Fibroblast of the conjunctiva (primary cell): ENCODE results near the gene DDX17.
A peak's percentile ranks its signal among the peaks of the same experiment; 100 is the strongest.
"Not testable (repeated sequence)": the region's sequence is repeated elsewhere in the genome, so short reads cannot be mapped to it uniquely, and the experiment has no call there.

Experiments
- DNase-seq: peaks from one replicate; pipeline ENCODE4 v3.0.0-alpha.2; 2010; ENCODE audit warnings: low read depth

DDX17 gene

GRCh38 chr22:38491707-38492348 lies 14.3 kb downstream of the DDX17 start:
- DNase-seq: no peak

- DNase-seq: peak; percentile 57
These were observed 15.2 kb downstream of the DDX17 start for GRCh38 chr22:38490915-38491314.

DNA sequence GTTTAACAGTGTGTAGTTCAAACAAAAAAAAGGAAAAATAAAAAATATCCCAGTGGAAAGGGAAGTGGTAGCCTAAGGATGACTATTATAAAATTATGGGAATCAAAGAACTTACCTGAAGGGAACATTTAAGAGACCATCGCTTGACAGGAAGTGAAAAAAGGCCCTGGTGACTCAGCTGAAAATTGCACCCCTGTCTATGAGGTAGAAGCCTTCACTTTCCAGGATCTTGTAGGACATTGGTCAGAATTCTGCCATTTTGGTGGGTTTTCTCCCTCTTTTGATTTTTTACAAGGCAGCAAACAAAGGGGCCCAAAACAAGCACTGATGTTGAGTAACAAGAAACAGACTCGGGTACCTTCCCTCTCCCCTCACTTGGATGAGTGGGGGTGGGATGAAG lies 15.6 kb downstream of the DDX17 start:
- no peak for DNase-seq

GRCh38 chr22:38489561-38490145 lies 16.5 kb downstream of the DDX17 start:
- DNase-seq: no peak

GRCh38 chr22:38489142-38489541 lies 17.0 kb downstream of the DDX17 start:
- DNase-seq: no peak

GRCh38 chr22:38487946-38488345 lies 18.2 kb downstream of the DDX17 start:
- no peak for DNase-seq

GRCh38 chr22:38485783-38486182 lies 20.3 kb downstream of the DDX17 start:
- DNase-seq: no peak

- no peak for DNase-seq
These were observed 21.9 kb downstream of the DDX17 start for GRCh38 chr22:38484244-38484643.

DNA sequence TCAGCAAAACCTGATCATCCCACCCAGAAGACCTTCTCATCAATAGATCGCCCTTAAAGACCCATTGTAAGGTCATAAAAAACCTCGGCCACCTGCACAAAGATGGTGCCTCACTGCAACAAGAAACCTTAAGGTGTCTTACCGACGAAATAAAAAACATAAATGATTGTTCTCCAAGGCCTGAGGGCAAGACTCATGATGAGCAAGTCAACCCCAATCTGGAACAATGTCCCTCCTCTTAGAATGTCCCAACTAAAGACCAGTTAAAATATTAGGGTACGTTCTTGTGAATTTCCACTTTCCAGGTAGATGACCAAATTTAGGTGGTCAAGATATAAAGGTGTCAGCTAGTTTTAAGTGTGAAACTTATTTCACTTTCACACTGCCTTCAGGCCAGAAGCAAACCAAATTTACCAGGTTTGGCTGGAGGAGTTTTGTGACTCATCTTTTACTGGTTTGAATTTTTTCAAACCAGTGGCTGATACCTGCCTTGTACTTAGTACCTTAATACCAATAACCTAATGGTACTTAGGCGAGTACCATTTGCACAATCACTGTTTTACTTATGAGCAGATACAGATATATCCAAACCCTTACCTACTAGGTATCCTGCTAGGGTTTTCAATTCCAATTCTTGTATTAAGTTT lies 23.3 kb downstream of the DDX17 start:
- DNase-seq: no peak

DNA sequence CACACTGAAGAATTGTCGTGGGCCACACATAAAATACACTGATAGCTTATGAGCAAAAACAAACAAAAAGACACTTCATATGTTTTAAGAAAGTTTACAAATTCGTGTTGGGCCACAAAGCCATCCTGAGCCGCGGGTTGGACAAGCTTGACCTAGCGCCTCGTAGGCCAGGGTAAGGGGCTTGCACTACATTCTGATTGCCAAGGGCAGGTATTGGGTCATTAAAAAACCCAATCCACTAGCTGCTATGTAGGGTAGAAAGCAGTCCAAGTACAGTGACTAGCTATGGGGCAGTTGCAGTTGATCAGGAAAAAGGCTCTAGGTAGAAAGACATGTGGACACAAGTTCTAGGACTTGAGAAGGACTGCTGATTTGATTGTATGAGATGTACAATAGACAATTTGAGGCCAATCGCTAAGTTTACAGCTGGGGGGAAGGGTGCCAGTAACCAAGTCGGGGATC lies 24.2 kb downstream of the DDX17 start:
- DNase-seq: no peak

DNA sequence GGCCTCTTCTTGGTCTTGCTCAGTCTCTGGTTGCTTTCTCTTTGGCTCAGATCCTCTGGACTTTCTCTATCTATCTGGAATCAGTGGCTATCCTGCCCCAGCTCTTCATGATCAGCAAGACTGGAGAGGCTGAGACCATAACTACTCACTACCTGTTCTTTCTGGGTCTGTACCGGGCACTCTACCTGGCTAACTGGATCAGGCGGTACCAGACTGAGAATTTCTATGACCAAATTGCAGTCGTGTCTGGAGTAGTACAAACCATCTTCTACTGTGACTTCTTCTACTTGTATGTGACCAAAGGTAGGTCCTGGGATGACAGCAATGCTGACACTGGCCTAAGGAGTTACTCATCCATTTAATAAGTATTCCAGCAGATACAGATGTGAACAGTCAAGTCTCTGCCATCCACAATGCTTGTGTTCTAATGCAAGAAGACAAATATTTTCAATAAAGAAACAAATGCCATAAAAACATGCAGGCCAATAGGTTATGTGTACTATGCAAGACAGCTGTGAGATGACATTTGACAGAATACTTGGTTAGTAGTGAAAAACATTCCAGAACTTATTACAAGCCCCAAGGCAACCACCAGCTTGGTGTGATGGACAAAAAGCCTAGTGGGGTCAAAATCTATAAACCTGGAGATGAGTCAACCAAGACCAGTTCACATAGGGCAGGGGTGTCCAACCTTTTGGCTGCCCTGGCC lies 24.8 kb downstream of the DDX17 start:
- DNase-seq: no peak

DNA sequence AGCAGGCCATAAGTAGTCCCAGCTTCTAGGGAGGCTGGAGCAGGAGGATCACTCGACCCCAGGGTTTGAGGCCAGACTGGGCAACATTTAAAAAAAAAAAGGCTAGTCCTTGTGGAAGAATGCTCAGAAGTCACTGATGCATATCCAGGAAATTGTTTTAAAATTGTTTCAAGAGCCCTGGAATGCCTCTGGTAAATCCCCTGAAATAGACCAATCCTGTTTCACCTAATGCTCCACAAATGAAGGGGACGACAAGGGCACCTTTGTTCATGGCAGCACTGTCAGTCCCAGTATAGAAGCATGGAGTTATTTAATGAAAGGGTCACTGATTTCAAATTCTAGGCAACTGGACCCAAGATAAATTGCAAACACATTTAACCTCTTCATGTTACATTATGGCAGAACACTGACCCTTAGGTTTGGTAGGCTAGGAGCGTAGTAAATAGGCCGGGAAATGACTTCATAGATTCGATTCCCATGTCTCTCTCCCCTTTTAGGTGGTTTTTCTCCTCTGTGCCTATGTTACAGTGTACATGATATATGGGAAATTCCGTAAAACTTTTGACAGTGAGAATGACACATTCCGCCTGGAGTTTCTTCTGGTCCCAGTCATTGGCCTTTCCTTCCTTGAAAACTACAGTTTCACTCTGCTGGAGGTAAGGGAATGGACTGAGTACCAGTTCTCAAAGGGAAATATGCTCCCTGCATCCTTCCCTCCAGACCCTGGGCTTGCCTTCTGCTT lies 26.8 kb downstream of the DDX17 start:
- no peak for DNase-seq

DNA sequence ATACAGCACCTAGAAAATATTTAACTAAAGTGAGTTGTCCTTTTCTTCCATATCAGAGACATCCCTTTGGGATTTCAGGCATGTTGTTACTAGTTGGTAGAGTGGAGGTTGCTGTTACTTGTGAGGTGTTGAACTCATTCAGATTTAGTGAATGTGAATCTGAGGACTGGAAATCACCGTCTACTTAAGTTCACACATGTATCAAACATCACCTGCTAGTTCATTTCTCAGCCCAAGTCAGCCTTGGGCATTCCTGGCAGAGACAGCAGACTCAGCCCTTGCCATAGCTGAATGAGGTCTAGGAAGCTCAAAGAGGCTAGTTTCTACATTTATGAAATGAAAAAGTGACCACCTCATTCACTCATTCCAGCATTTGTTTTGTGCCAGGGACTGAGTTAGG lies 28.5 kb downstream of the DDX17 start:
- DNase-seq: no peak

- no peak for DNase-seq
These were observed 32.0 kb downstream of the DDX17 start for GRCh38 chr22:38474003-38474607.

DNA sequence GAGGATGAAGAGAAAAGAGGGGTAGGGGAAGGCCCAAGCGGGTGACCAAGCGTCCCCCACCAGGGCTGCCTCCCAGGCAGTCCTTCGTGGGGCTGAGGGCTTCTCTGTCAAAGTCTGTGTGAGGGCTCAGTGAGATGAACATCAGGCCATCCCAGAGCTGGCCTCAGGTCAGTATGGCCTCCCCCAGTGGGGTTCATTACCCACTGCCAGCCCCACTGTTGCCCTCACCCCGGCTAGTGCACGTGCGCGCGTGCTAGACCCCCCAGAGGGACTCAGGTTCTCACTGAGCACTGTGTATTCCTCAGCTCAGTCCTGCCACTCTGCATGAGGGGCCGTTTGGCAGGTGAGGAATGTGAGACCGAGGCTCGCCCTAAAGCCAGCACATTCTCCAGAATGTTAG lies 34.9 kb downstream of the DDX17 start:
- no peak for DNase-seq

GRCh38 chr22:38470179-38470578 lies 35.9 kb downstream of the DDX17 start:
- not testable (repeated sequence) for DNase-seq

DNA sequence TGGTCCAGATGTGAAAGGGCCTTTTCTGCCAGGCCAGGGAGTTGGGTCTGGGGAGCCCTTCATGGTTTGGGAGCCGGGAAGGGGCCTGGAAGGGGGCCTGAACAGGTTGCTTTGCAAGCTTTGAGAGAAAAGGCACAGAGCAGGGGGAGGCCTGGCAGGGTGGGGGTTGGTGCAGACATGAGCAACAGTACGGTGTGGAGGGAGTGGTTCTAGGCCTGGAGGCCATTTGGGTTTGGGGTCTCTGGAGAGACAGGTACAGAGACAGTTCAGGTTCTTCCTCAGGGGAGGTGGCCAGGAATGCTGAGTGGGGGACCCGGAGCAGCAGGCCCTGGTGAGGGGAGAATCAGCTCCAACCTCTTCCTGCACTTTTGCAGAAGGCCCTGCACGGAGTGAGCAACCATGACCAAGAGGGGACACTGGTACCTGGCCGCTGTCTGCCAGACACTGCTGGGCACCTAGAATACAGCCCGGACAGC lies 36.8 kb downstream of the DDX17 start:
- DNase-seq: no peak

- no peak for DNase-seq
These were observed 37.4 kb downstream of the DDX17 start for GRCh38 chr22:38468443-38469305.

DNA sequence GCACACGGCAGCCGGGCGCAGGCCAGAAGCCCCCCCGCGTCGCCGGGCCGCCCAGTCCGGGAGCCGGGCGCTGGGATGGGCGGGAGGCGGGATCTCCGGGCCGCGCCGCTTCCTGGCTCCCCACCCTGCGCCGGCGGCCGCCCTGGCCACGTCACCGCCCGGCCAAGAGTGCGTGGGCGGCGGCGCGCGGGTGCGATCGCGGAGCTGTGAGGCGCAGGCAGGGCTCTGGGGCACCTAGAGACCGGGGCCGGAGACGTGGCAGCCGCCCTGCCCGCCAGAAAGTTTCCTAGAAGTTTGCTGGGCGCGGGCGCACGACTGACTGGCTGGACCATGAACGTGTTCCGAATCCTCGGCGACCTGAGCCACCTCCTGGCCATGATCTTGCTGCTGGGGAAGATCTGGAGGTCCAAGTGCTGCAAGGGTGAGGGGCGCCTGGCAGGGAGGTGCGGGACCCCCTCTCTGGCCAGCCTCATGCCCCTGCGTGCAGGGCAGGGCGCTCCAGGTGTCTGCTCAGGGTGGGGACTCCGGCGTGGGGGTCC lies 38.1 kb downstream of the DDX17 start, which contains the start of gene KDELR3:
KDELR3 (plus strand) TSS at position 193 of the 539 bp plus-strand sequence; CDS start at position 331, 138 bp downstream.
- no peak for DNase-seq

- no peak for DNase-seq
These were observed 38.6 kb downstream of the DDX17 start for GRCh38 chr22:38467438-38467903.
